Measurements from ENCODE around the gene RAB30.

GRCh38 chr11:82942376-82942775 lies 129.3 kb downstream of the RAB30 start:
- TF ChIP-seq CTCF (conservative IDR thresholded peaks at IDR 0.05) (no peak), ZFX (IDR thresholded peaks at IDR 0.05) (no peak)

All from C4-2B (cell line).